22Rv1 (cell line): ENCODE results near the gene CAPS2.

Experiments
- ZFX ChIP-seq: fragments of 450-650 bp; IDR thresholded peaks from 2 replicates; pipeline ENCODE4 v1.6.1; 2017; ENCODE audit warnings: antibody characterized with exemption, borderline replicate concordance
- TF ChIP-seq, protein P1 (sequence below): fragments of 450-650 bp; IDR thresholded peaks from 2 replicates; pipeline ENCODE4 v1.5.1; 2017; ENCODE audit warnings: mild to moderate bottlenecking

DNA sequence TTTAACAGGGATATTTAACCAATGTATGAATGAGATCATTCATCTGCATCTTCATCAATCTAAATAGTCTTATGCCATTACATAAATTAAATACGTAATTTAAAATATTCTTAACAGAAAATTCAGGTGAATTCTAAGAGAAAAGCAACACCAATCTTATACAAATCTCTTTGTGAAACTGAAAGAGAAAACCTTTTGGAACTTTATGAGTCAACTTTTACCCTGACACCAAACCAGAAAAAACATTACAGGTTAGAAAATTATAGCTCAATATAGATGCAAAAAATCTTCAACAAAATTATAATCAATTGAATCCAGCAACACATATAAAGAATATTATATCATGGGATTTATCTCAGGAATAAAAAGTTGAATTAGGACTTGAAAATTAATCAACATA, 7.8 kb upstream of the CAPS2 start:
- TF ChIP-seq ZFX, result no peak
- TF ChIP-seq, protein P1, sequence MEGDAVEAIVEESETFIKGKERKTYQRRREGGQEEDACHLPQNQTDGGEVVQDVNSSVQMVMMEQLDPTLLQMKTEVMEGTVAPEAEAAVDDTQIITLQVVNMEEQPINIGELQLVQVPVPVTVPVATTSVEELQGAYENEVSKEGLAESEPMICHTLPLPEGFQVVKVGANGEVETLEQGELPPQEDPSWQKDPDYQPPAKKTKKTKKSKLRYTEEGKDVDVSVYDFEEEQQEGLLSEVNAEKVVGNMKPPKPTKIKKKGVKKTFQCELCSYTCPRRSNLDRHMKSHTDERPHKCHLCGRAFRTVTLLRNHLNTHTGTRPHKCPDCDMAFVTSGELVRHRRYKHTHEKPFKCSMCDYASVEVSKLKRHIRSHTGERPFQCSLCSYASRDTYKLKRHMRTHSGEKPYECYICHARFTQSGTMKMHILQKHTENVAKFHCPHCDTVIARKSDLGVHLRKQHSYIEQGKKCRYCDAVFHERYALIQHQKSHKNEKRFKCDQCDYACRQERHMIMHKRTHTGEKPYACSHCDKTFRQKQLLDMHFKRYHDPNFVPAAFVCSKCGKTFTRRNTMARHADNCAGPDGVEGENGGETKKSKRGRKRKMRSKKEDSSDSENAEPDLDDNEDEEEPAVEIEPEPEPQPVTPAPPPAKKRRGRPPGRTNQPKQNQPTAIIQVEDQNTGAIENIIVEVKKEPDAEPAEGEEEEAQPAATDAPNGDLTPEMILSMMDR, result no peak
